Adrenal gland (tissue), 5 donors: ENCODE measurements around the gene PDS5A.

Source experiments
- POLR2A ChIP-seq, 2 donors: fragments of 450-650 bp; IDR thresholded peaks; one replicate each; pipeline ENCODE4 v1.6.1; 2017; ENCODE audit warnings: antibody characterized with exemption in 2 of 2, mild to moderate bottlenecking in 2 of 2, moderate library complexity in 1 of 2
- TF ChIP-seq, protein P1 (sequence below), 6 experiments: fragments of 450-650 bp in 4 of 6; fragments of 200-600 bp in 2 of 6; sonication (generic) in 1 of 6; IDR thresholded peaks; 1 replicate in 5 of 6; 2 replicates in 1 of 6; pipeline versions ENCODE4 v1.5.1 to v1.8.0; 2016 to 2021; ENCODE audit warnings: antibody characterized with exemption in 6 of 6, mild to moderate bottlenecking in 2 of 6, moderate library complexity in 1 of 6
- donor health status: DM: no; HTN: no; CAD: no.

GRCh38 chr4:39850727-39851126 lies 127.0 kb downstream of the PDS5A start:
- TF ChIP-seq, protein P1, sequence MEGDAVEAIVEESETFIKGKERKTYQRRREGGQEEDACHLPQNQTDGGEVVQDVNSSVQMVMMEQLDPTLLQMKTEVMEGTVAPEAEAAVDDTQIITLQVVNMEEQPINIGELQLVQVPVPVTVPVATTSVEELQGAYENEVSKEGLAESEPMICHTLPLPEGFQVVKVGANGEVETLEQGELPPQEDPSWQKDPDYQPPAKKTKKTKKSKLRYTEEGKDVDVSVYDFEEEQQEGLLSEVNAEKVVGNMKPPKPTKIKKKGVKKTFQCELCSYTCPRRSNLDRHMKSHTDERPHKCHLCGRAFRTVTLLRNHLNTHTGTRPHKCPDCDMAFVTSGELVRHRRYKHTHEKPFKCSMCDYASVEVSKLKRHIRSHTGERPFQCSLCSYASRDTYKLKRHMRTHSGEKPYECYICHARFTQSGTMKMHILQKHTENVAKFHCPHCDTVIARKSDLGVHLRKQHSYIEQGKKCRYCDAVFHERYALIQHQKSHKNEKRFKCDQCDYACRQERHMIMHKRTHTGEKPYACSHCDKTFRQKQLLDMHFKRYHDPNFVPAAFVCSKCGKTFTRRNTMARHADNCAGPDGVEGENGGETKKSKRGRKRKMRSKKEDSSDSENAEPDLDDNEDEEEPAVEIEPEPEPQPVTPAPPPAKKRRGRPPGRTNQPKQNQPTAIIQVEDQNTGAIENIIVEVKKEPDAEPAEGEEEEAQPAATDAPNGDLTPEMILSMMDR (IDR thresholded peaks at IDR 0.05): no peak
- TF ChIP-seq POLR2A (IDR thresholded peaks at IDR 0.05): no peak
